GM12878 (cell line): Measurements from ENCODE around the gene ME2. TPM values are rescaled to one million over a fixed set of nuclear protein-coding genes. Genes with fewer than 3 reads are reported as not detected.

Experiments
- ATAC-seq: fragments of 200-7000 bp; cut with Tn5 transposase; 3 replicates; pipeline ENCODE4 v1.9.1; 2020; ENCODE audit warnings: mild to moderate bottlenecking, moderate library complexity
- BruUV-seq: library from RNA; stranded (reverse); fragments of 400-500 nt; replicated peaks from 2 replicates; lab custom pipeline; 2021; lab: Mats Ljungman, UMichigan
- CTCF ChIA-PET: fragments of 300-600 bp; sonication (Branson Sonifier 250); formaldehyde crosslinking; extraction: SDS; loops from one replicate; lab custom pipeline; 2021; ENCODE audit warnings: inconsistent platforms; lab: Yijun Ruan, JAX
- POLR2A ChIA-PET: fragments of 350-600 bp; formaldehyde crosslinking; extraction: SDS; loops from one replicate; lab custom pipeline; 2021; ENCODE audit warnings: inconsistent platforms; lab: Charles Lee
- RAD21 ChIA-PET: fragments of 300-600 bp; sonication (Branson Sonifier 250); formaldehyde crosslinking; loops from one replicate; lab custom pipeline; 2023; ENCODE audit warnings: antibody characterized with exemption; ENCODE audit not compliant: unreplicated experiment; lab: Charles Lee
- SMC1A ChIA-PET: fragments of 300-600 bp; sonication (Branson Sonifier 250); formaldehyde crosslinking; loops from one replicate; lab custom pipeline; 2023; ENCODE audit not compliant: unreplicated experiment, uncharacterized antibody; lab: Charles Lee
- DNase-seq: peaks from one replicate; pipeline ENCODE4 v3.0.0-alpha.2; 2011; ENCODE audit warnings: low read depth, low spot score
- FAIRE-seq: peaks from 3 replicates; lab custom pipeline; 2011; peaks lifted over from hg19 to GRCh38; lab: Jason Lieb, UNC
- H2AFZ ChIP-seq: 2 replicates; pipeline ENCODE4 v1.6.0; 2011; ENCODE audit warnings: low read depth, low read length, control low read depth; ENCODE audit not compliant: control insufficient read depth
- H3K27ac ChIP-seq: 2 replicates; pipeline ENCODE4 v1.5.1; 2011; ENCODE audit warnings: control low read depth; ENCODE audit not compliant: control insufficient read depth, insufficient read depth
- H3K27me3 ChIP-seq, 2 experiments: replicated peaks in 1 of 2; 2 replicates each; pipeline versions ENCODE4 v1.6.0 to v1.6.1; 2011; ENCODE audit warnings: low read length in 1 of 2; ENCODE audit not compliant: control insufficient read depth in 2 of 2, insufficient read depth in 2 of 2
- H3K36me3 ChIP-seq, 2 experiments: 2 replicates each; pipeline ENCODE4 v1.5.1; 2011; ENCODE audit warnings: low read length in 1 of 2; ENCODE audit not compliant: control insufficient read depth in 2 of 2, insufficient read depth in 2 of 2
- H3K4me1 ChIP-seq: 2 replicates; pipeline ENCODE4 v1.6.1; 2011; ENCODE audit warnings: mild to moderate bottlenecking, low read length, moderate library complexity, mixed read lengths; ENCODE audit not compliant: control insufficient read depth, insufficient read depth
- H3K4me2 ChIP-seq: 2 replicates; pipeline ENCODE4 v1.6.0; 2011; ENCODE audit warnings: control low read depth; ENCODE audit not compliant: control insufficient read depth, insufficient read depth
- H3K4me3 ChIP-seq: fragments of 200-600 bp; sonication (generic); 2 replicates; pipeline ENCODE4 v1.5.1; 2016
- H3K79me2 ChIP-seq: 2 replicates; pipeline ENCODE4 v1.6.0; 2011; ENCODE audit warnings: low read length; ENCODE audit not compliant: control insufficient read depth, insufficient read depth
- H3K9ac ChIP-seq: 2 replicates; pipeline ENCODE4 v1.8.0; 2011; ENCODE audit warnings: low read length, control low read depth, mixed read lengths; ENCODE audit not compliant: control insufficient read depth, insufficient read depth
- H3K9me3 ChIP-seq: replicated peaks from 3 replicates; pipeline ENCODE4 v1.5.1; 2011; ENCODE audit warnings: mild to moderate bottlenecking, low read length; ENCODE audit not compliant: control insufficient read depth, insufficient read depth
- H4K20me1 ChIP-seq: 2 replicates; pipeline ENCODE4 v1.6.0; 2011; ENCODE audit not compliant: control insufficient read depth, insufficient read depth
- BCLAF1 ChIP-seq: fragments of 450-650 bp; IDR thresholded peaks from 2 replicates; pipeline ENCODE4 v1.6.1; 2017; ENCODE audit warnings: antibody characterized with exemption, mild to moderate bottlenecking, moderate library complexity
- BHLHE40 ChIP-seq, 2 experiments: fragments of 450-650 bp in 1 of 2; IDR thresholded peaks; 2 replicates each; pipeline ENCODE4 v1.6.1; 2011 to 2017; ENCODE audit warnings: low read depth in 2 of 2, borderline replicate concordance in 1 of 2, improper control_type of control experiment in 1 of 2, low read length in 1 of 2, mild to moderate bottlenecking in 1 of 2
- BMI1 ChIP-seq: fragments of 450-650 bp; IDR thresholded peaks from 2 replicates; pipeline ENCODE4 v1.6.1; 2016; ENCODE audit warnings: mild to moderate bottlenecking, moderate library complexity, borderline replicate concordance
- CBFB ChIP-seq: IDR thresholded peaks from 2 replicates; pipeline ENCODE4 v1.6.1; 2016; ENCODE audit warnings: antibody characterized with exemption, low read depth
- CEBPZ ChIP-seq: fragments of 150-350 bp; IDR thresholded peaks from 2 replicates; pipeline ENCODE4 v1.6.1; 2016; ENCODE audit warnings: low read depth, low read length
- CTCF ChIP-seq, 3 experiments: IDR thresholded peaks in 2 of 3; conservative IDR thresholded peaks in 1 of 3; 2 replicates each; pipeline ENCODE4 v1.5.1; 2011; ENCODE audit warnings: low read depth in 3 of 3, low read length in 3 of 3, mild to moderate bottlenecking in 3 of 3, control low read depth in 2 of 3, moderate library complexity in 2 of 3, inconsistent platforms in 1 of 3, mixed read lengths in 1 of 3; ENCODE audit not compliant: control insufficient read depth in 2 of 3, insufficient read depth in 1 of 3; ENCODE audit errors: extremely low read depth in 1 of 3
- YY1 ChIP-seq: IDR thresholded peaks from 2 replicates; pipeline ENCODE4 v1.6.1; 2011; ENCODE audit warnings: low read depth, mild to moderate bottlenecking, low read length
- ZBTB33 ChIP-seq: fragments of 450-650 bp; IDR thresholded peaks from 2 replicates; pipeline ENCODE4 v1.6.1; 2017; ENCODE audit warnings: mild to moderate bottlenecking
- ZBTB4 ChIP-seq: fragments of 450-650 bp; formaldehyde crosslinking; IDR thresholded peaks from 2 replicates; pipeline ENCODE4 v1.4.0; 2022; ENCODE audit warnings: mild to moderate bottlenecking, moderate library complexity
- WGBS: methylation state at CpG from one replicate; pipeline ENCODE4 v1.1.6; 2016; ENCODE audit warnings: low lambda C conversion rate; ENCODE audit not compliant: insufficient replicate concordance, insufficient coverage; ENCODE audit errors: missing lambda C conversion rate; 5-methylcytosine and 5-hydroxymethylcytosine counted together
- in situ Hi-C: fragments of 300-500 bp; cut with MboI; formaldehyde crosslinking; loops from 9 replicates; pipeline ENCODE4 v1.14.3; 2018; ENCODE audit warnings: mixed read lengths
- intact Hi-C: fragments of 100-400 bp; cut with micrococcal nuclease; formaldehyde crosslinking; loops from one replicate; pipeline ENCODE4 v1.14.2; 2022; ENCODE audit not compliant: unreplicated experiment
- polyA plus RNA-seq, 11 experiments: library from polyadenylated mRNA; depleted of rRNA in 4 of 11; unstranded in 6 of 11; stranded (reverse) in 5 of 11; fragments of >200 nt; fragmentation: Nextera tagmentation in 4 of 11; fragmentation: Illumina TruSeq in 1 of 11; extraction: Ambion mirVana in 4 of 11; extraction: Trizol in 1 of 11; gene quantifications; 1 replicate in 1 of 11; 2 replicates in 10 of 11; pipeline versions ENCODE4 v1.2.1 to v1.2.3, GENCODE V29; 2011 to 2016; ENCODE audit warnings: inconsistent platforms in 2 of 11, missing spikeins in 2 of 11, low read depth in 1 of 11
- total RNA-seq, 4 experiments: library from RNA; depleted of rRNA in 3 of 4; stranded (reverse); fragments of >200 nt in 3 of 4; fragmentation: Illumina TruSeq in 1 of 4; extraction: Trizol in 1 of 4; gene quantifications; 2 replicates each; pipeline versions ENCODE4 v1.2.1 to v1.2.3, GENCODE V29; 2013 to 2021

The ME2 gene
- total and polyA plus RNA-seq, 10 of the 15 experiments (the other 5 are each of a cell fraction or from before 2014, with no cell fraction given), result 41.3 to 155 (median 133) TPM

- DNase-seq (no peak), ATAC-seq (no peak), FAIRE-seq (no peak)
- CTCF ChIA-PET, result interaction anchor here (1.5 kb wide), 1 partner anchor 204 kb away, joined by 3 read pairs; no protein-coding TSS in a partner anchor
- no peak overlapping the region for H3K9ac ChIP-seq
- H3K9me3 ChIP-seq, result no peaks in the 10 kb centered on the region
- H3K36me3 ChIP-seq, result no peaks in the 10 kb centered on the region
- in situ Hi-C loops, result no loop called here
- H4K20me1 ChIP-seq, result no peaks in the 10 kb centered on the region
- POLR2A ChIA-PET, result interaction anchor here (0.6 to 0.7 kb wide), 2 partner anchors 9 to 306 kb away, joined by 3 to 4 read pairs; no protein-coding TSS in a partner anchor
- intact Hi-C loops, result no loop called here
- 14% methylated on average over 4 of the region's 4 CpGs for WGBS
- H3K79me2 ChIP-seq, result no peaks in the 10 kb centered on the region
- no peak overlapping the region for H3K27ac ChIP-seq
- RAD21 ChIA-PET, result interaction anchor here (1.3 kb wide), 1 partner anchor 10 kb away, joined by 3 read pairs; no protein-coding TSS in a partner anchor
- BruUV-seq, result no TSS peak
- H2AFZ ChIP-seq, result no peak overlapping the region
- SMC1A ChIA-PET, result interaction anchor here (0.5 to 1.1 kb wide), 2 partner anchors 15 to 17 kb away, joined by 3 read pairs; no protein-coding TSS in a partner anchor
- H3K4me2 ChIP-seq, result no peak overlapping the region
- H3K4me1 ChIP-seq, result no peaks in the 10 kb centered on the region
- H3K27me3 ChIP-seq, result no peaks in the 10 kb centered on the region
- no peak overlapping the region for H3K4me3 ChIP-seq
- TF ChIP-seq BCLAF1, result no peak
- TF ChIP-seq CBFB, result no peak
- TF ChIP-seq ZBTB33, result no peak
- no peak for TF ChIP-seq BHLHE40 (IDR thresholded peaks at IDR 0.05; ENCODE audit: borderline replicate concordance in 1 of 2, low read depth in 2 of 2, low read length in 1 of 2)
- TF ChIP-seq YY1, result no peak
- no peak for TF ChIP-seq ZBTB4 (CRISPR knock-in tag)
- no peak for TF ChIP-seq CEBPZ
- no peak for TF ChIP-seq CTCF (IDR thresholded peaks at IDR 0.05 in 2 of 3, conservative IDR thresholded peaks at IDR 0.05 in 1 of 3; ENCODE audit: control insufficient read depth in 2 of 3, extremely low read depth in 1 of 3, insufficient read depth in 1 of 3, low read depth in 3 of 3, low read length in 3 of 3)
- TF ChIP-seq BMI1, result no peak
Measured at GRCh38 chr18:50847192-50847591, 31.7 kb upstream of the ME2 start.
